ENCODE measurements around the gene NDUFA7. TPM values are rescaled to one million over a fixed set of nuclear protein-coding genes. Genes with fewer than 3 reads are reported as not detected.

Gene NDUFA7
- total RNA-seq, 1 donor from 2014 or later = 39.9 TPM

- Mint-ChIP-seq H3K9me3 (ENCODE audit: unreplicated experiment) (no peaks in the 10 kb centered on the region), H3K27ac (ENCODE audit: unreplicated experiment) (peak overlapping the region; percentile 66), H3K4me3 (ENCODE audit: unreplicated experiment) (peak overlapping the region; percentile 95), H3K27me3 (ENCODE audit: unreplicated experiment) (peaks cover 9% of the 10 kb centered on the region), H3K4me1 (ENCODE audit: unreplicated experiment) (peaks cover 39% of the 10 kb centered on the region), H3K36me3 (ENCODE audit: low read depth, unreplicated experiment) (peaks cover 16% of the 10 kb centered on the region)
- DNase-seq (ENCODE audit: low spot score) = peak; percentile 11
- TF ChIP-seq CTCF (IDR thresholded peaks at IDR 0.05; ENCODE audit: unreplicated experiment) = no peak
Observed at GRCh38 chr19:8307400-8307964, 13.7 kb downstream of the NDUFA7 start.

GRCh38 chr19:8306235-8307054, 14.7 kb downstream of the NDUFA7 start:
- H3K4me3 Mint-ChIP-seq (ENCODE audit: unreplicated experiment) = peak overlapping the region; percentile 76
- TF ChIP-seq CTCF (IDR thresholded peaks at IDR 0.05; ENCODE audit: unreplicated experiment) = no peak
- DNase-seq (ENCODE audit: low spot score) = peak; percentile 4
- peaks cover 32% of the 10 kb centered on the region for H3K4me1 Mint-ChIP-seq (ENCODE audit: unreplicated experiment)
- peak overlapping the region; percentile 66 for H3K27ac Mint-ChIP-seq (ENCODE audit: unreplicated experiment)
- peaks cover 16% of the 10 kb centered on the region for H3K36me3 Mint-ChIP-seq (ENCODE audit: low read depth, unreplicated experiment)
- H3K9me3 Mint-ChIP-seq (ENCODE audit: unreplicated experiment) = no peaks in the 10 kb centered on the region
- peaks cover 9% of the 10 kb centered on the region for H3K27me3 Mint-ChIP-seq (ENCODE audit: unreplicated experiment)

GRCh38 chr19:8305798-8306197, 15.4 kb downstream of the NDUFA7 start:
- peak overlapping the region; percentile 22 for H3K4me3 Mint-ChIP-seq (ENCODE audit: unreplicated experiment)
- no peak overlapping the region for H3K27ac Mint-ChIP-seq (ENCODE audit: unreplicated experiment)
- peaks cover 27% of the 10 kb centered on the region for H3K4me1 Mint-ChIP-seq (ENCODE audit: unreplicated experiment)
- H3K36me3 Mint-ChIP-seq (ENCODE audit: low read depth, unreplicated experiment) = peaks cover 11% of the 10 kb centered on the region
- H3K9me3 Mint-ChIP-seq (ENCODE audit: unreplicated experiment) = no peaks in the 10 kb centered on the region
- DNase-seq (ENCODE audit: low spot score) = no peak
- TF ChIP-seq CTCF (IDR thresholded peaks at IDR 0.05; ENCODE audit: unreplicated experiment) = no peak
- H3K27me3 Mint-ChIP-seq (ENCODE audit: unreplicated experiment) = peaks cover 9% of the 10 kb centered on the region

GRCh38 chr19:8304841-8305621, 16.1 kb downstream of the NDUFA7 start:
- TF ChIP-seq CTCF (IDR thresholded peaks at IDR 0.05; ENCODE audit: unreplicated experiment) = no peak
- Mint-ChIP-seq H3K27ac (ENCODE audit: unreplicated experiment) (no peak overlapping the region), H3K4me3 (ENCODE audit: unreplicated experiment) (no peak overlapping the region)

More at GRCh38 chr19:8304841-8305621, 16.1 kb downstream of the NDUFA7 start:
- Mint-ChIP-seq H3K36me3 (ENCODE audit: low read depth, unreplicated experiment) (peaks cover 11% of the 10 kb centered on the region), H3K27me3 (ENCODE audit: unreplicated experiment) (peaks cover 9% of the 10 kb centered on the region), H3K4me1 (ENCODE audit: unreplicated experiment) (peaks cover 27% of the 10 kb centered on the region), H3K9me3 (ENCODE audit: unreplicated experiment) (no peaks in the 10 kb centered on the region)
- peak; percentile 43 for DNase-seq (ENCODE audit: low spot score)

Measured in endothelial cell (in vitro differentiated cells).